Measurements from ENCODE around the gene PIGR. TPM values are rescaled to one million over a fixed set of nuclear protein-coding genes. Genes with fewer than 3 reads are reported as not detected.

The PIGR gene
- total and polyA plus RNA-seq, 2 of the 4 experiments (the other 2 are of a cell fraction) = not detected

DNA sequence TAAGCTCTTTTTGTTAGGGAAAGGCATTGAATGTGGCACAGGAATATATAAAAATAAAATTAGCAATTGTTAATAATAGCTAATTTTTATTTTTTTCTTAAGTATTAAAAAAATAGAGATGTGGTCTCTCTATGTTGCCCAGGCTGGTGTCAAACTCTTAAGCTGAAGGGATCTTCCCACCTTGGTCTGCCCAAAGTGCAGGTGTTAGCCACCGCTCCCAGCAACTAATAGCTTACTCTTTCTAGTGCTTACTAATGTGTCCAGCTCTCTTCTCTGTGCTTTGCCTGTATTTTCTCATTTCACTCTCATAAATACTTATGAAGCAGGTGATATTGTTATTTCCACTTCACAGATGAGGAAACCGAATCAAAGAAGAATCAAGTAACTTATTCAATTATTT is 62.4 kb downstream of the PIGR start:
- Histone ChIP-seq H3K4ac (ENCODE audit: low read depth, low read length) (no peak overlapping the region), H3K9me1 (ENCODE audit: insufficient read depth, low read length) (peaks cover 2% of the 10 kb centered on the region; the same call in 1 of the 2 replicates), H2AFZ (replicated peaks; ENCODE audit: low read length, poor library complexity) (no peak overlapping the region), H2AK5ac (ENCODE audit: low read depth, low read length) (no peak overlapping the region), H3K27me3 (ENCODE audit: control insufficient read depth, insufficient read depth, low read length) (no peaks in the 10 kb centered on the region), H4K5ac (ENCODE audit: low read depth, low read length) (no peak overlapping the region), H3K4me1 (ENCODE audit: control insufficient read depth, insufficient read depth, low read length) (peaks cover 7% of the 10 kb centered on the region), H3K4me3 (ENCODE audit: insufficient read depth, low read depth, low read length) (no peak overlapping the region), H3K27ac (ENCODE audit: insufficient read depth, low read length) (no peak overlapping the region), H3K23ac (ENCODE audit: low read depth, low read length) (no peak overlapping the region), H3K4me2 (ENCODE audit: low read depth, low read length) (no peak overlapping the region), H3K36me3 (ENCODE audit: control insufficient read depth, insufficient read depth, low read length) (no peaks in the 10 kb centered on the region), H2AK9ac (replicated peaks; ENCODE audit: low read depth, low read length, poor library complexity) (no peak overlapping the region), H4K8ac (ENCODE audit: low read depth in 2 of 2, low read length in 2 of 2) (no peak overlapping the region), H4K91ac (ENCODE audit: insufficient read depth, low read depth, low read length) (no peak overlapping the region), H2BK120ac (ENCODE audit: low read depth, low read length) (no peak overlapping the region), H3K56ac (ENCODE audit: extremely low read depth, insufficient read depth, low read length) (no peak overlapping the region), H2BK5ac (ENCODE audit: low read depth, low read length, poor library complexity, severe bottlenecking) (no peak overlapping the region), H3K9ac (ENCODE audit: low read depth, low read length) (no peak overlapping the region), H3K14ac (replicated peaks; ENCODE audit: low read depth, low read length) (no peak overlapping the region), H2BK15ac (ENCODE audit: low read depth, low read length) (no peak overlapping the region), H3K9me3 (ENCODE audit: control insufficient read depth, insufficient read depth, low read length) (0 out of 2 replicates have a peak, but pooled peaks cover 1% of the 10 kb centered on the region), H4K20me1 (ENCODE audit: insufficient read depth, low read length) (no peaks in the 10 kb centered on the region), H3K18ac (ENCODE audit: low read depth, low read length) (no peak overlapping the region), H3K79me1 (ENCODE audit: low read depth in 1 of 2, low read length in 2 of 2) (no peaks in the 10 kb centered on the region), H2BK20ac (ENCODE audit: low read depth, low read length) (no peak overlapping the region)
- in situ Hi-C loops (cut with MboI; ENCODE audit: low sequenced_read_pairs) (no loop called here), dilution Hi-C loops (cut with HindIII; ENCODE audit: low sequenced_read_pairs, unreplicated experiment) (no loop called here), intact Hi-C loops (cut with micrococcal nuclease) (no loop called here)
- TF ChIP-seq SMC3 (IDR thresholded peaks at IDR 0.05; ENCODE audit: low read depth, low read length) = no peak
- TF ChIP-seq CEBPB (IDR thresholded peaks at IDR 0.05; ENCODE audit: low read depth, low read length) = no peak
- TF ChIP-seq BHLHE40 (IDR thresholded peaks at IDR 0.05; ENCODE audit: low read depth, low read length) = no peak
- TF ChIP-seq, protein P1, sequence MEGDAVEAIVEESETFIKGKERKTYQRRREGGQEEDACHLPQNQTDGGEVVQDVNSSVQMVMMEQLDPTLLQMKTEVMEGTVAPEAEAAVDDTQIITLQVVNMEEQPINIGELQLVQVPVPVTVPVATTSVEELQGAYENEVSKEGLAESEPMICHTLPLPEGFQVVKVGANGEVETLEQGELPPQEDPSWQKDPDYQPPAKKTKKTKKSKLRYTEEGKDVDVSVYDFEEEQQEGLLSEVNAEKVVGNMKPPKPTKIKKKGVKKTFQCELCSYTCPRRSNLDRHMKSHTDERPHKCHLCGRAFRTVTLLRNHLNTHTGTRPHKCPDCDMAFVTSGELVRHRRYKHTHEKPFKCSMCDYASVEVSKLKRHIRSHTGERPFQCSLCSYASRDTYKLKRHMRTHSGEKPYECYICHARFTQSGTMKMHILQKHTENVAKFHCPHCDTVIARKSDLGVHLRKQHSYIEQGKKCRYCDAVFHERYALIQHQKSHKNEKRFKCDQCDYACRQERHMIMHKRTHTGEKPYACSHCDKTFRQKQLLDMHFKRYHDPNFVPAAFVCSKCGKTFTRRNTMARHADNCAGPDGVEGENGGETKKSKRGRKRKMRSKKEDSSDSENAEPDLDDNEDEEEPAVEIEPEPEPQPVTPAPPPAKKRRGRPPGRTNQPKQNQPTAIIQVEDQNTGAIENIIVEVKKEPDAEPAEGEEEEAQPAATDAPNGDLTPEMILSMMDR (conservative IDR thresholded peaks at IDR 0.05; ENCODE audit: low read depth, low read length) = no peak
- TF ChIP-seq FOS (IDR thresholded peaks at IDR 0.05; ENCODE audit: low read depth, low read length) = no peak
- TF ChIP-seq, protein P2, sequence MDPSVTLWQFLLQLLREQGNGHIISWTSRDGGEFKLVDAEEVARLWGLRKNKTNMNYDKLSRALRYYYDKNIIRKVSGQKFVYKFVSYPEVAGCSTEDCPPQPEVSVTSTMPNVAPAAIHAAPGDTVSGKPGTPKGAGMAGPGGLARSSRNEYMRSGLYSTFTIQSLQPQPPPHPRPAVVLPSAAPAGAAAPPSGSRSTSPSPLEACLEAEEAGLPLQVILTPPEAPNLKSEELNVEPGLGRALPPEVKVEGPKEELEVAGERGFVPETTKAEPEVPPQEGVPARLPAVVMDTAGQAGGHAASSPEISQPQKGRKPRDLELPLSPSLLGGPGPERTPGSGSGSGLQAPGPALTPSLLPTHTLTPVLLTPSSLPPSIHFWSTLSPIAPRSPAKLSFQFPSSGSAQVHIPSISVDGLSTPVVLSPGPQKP (IDR thresholded peaks at IDR 0.05; ENCODE audit: borderline replicate concordance, low read depth, low read length) = no peak
- TF ChIP-seq NFE2L2 (IDR thresholded peaks at IDR 0.05; ENCODE audit: low read depth, low read length) = no peak
- no peak for TF ChIP-seq MAFK (IDR thresholded peaks at IDR 0.05; ENCODE audit: low read depth, low read length)
- TF ChIP-seq CHD1 (IDR thresholded peaks at IDR 0.05; ENCODE audit: low read depth, low read length) = no peak
- TF ChIP-seq RAD21 (IDR thresholded peaks at IDR 0.05; ENCODE audit: low read length) = no peak
- no peak for DNase-seq
- no TSS peak for BruUV-seq (replicated peaks)
- no CpG with 5 or more reads among the region's 2 CpGs for WGBS, 2 experiments (ENCODE audit: extremely low coverage in 2 of 2, insufficient read length in 1 of 2)
- CTCF ChIA-PET = interaction anchor here (1.1 to 1.4 kb wide), 2 partner anchors 19 to 22 kb away, joined by 3 to 4 read pairs; partner anchors contain the start of gene IL20
- no peak for ATAC-seq (ENCODE audit: low read depth)
- POLR2A ChIA-PET (ENCODE audit: unreplicated experiment) = no interaction called here

Data from IMR-90 (cell line).